Panc1 (cell line): ENCODE results near the gene ZBTB20. TPM values are rescaled to one million over a fixed set of nuclear protein-coding genes. Genes with fewer than 3 reads are reported as not detected.

Experiments
- ATAC-seq: fragments of 200-7000 bp; cut with Tn5 transposase; 2 replicates; pipeline ENCODE4 v1.9.1; 2020; ENCODE audit warnings: mild to moderate bottlenecking, moderate library complexity
- BruUV-seq: library from RNA; stranded (reverse); fragments of 400-500 nt; replicated peaks from 2 replicates; lab custom pipeline; 2021; lab: Mats Ljungman, UMichigan
- CTCF ChIA-PET: fragments of 300-600 bp; sonication (Branson Sonifier 250); formaldehyde crosslinking; loops from one replicate; lab custom pipeline; 2022; ENCODE audit warnings: antibody characterized with exemption; lab: Charles Lee
- POLR2A ChIA-PET: fragments of 300-600 bp; sonication (Branson Sonifier 250); formaldehyde crosslinking; loops from one replicate; lab custom pipeline; 2022; ENCODE audit warnings: antibody characterized with exemption; lab: Charles Lee
- DNase-seq: peaks from one replicate; pipeline ENCODE4 v3.0.0-alpha.2; 2010; ENCODE audit warnings: low read depth, low spot score
- H3K27ac ChIP-seq: 2 replicates; pipeline ENCODE4 v1.5.1; 2011; ENCODE audit warnings: mild to moderate bottlenecking, low read length, inconsistent platforms
- H3K27me3 ChIP-seq: fragments of 200-500 bp; sonication (Bioruptor generic); 2 replicates; pipeline ENCODE4 v1.6.0; 2014; ENCODE audit warnings: low read length, inconsistent platforms; ENCODE audit not compliant: control insufficient read depth, insufficient read depth
- H3K36me3 ChIP-seq: fragments of 200-500 bp; sonication (Bioruptor generic); 2 replicates; pipeline ENCODE4 v1.5.1; 2014; ENCODE audit warnings: inconsistent platforms, mild to moderate bottlenecking, low read length, moderate library complexity; ENCODE audit not compliant: control insufficient read depth, insufficient read depth
- H3K4me1 ChIP-seq: 2 replicates; pipeline ENCODE4 v1.5.1; 2011; ENCODE audit warnings: inconsistent platforms, mild to moderate bottlenecking, low read length, moderate library complexity; ENCODE audit not compliant: control insufficient read depth, insufficient read depth
- H3K4me3 ChIP-seq, 2 experiments: 2 replicates each; pipeline ENCODE4 v1.5.1; 2011 to 2012; ENCODE audit warnings: low read depth in 2 of 2, low read length in 2 of 2, mild to moderate bottlenecking in 2 of 2, inconsistent platforms in 1 of 2, moderate library complexity in 1 of 2
- H3K9me3 ChIP-seq: fragments of 200-500 bp; sonication (Bioruptor generic); 2 replicates; pipeline ENCODE4 v1.5.1; 2014; ENCODE audit warnings: low read depth, mild to moderate bottlenecking, inconsistent platforms, low read length, moderate library complexity; ENCODE audit not compliant: control insufficient read depth, insufficient read depth
- POLR2AphosphoS5 ChIP-seq: IDR thresholded peaks from 2 replicates; pipeline ENCODE4 v1.6.1; 2012; ENCODE audit warnings: mild to moderate bottlenecking, low read depth, low read length, moderate library complexity
- SIN3A ChIP-seq: IDR thresholded peaks from 2 replicates; pipeline ENCODE4 v1.6.1; 2012; ENCODE audit warnings: low read depth, mild to moderate bottlenecking, low read length, moderate library complexity, borderline replicate concordance; ENCODE audit not compliant: insufficient read depth
- TCF7L2 ChIP-seq: IDR thresholded peaks from 2 replicates; pipeline ENCODE4 v1.6.1; 2011; ENCODE audit warnings: mild to moderate bottlenecking, low read depth, low read length, inconsistent platforms
- in situ Hi-C: cut with HindIII; loops from 2 replicates; pipeline ENCODE4 v1.10.0; 2016; ENCODE audit warnings: low sequenced_read_pairs, low pct_unique_long_range_greater_than_20kb
- intact Hi-C: fragments of 100-400 bp; cut with micrococcal nuclease; formaldehyde crosslinking; loops from one replicate; pipeline ENCODE4 v1.10.0; 2022; ENCODE audit not compliant: unreplicated experiment
- total RNA-seq: library from RNA; stranded (reverse); gene quantifications from one replicate; pipeline ENCODE4 v1.2.1, GENCODE V29; 2021; ENCODE audit not compliant: unreplicated experiment
- TF ChIP-seq, protein P1 (sequence below): fragments of 450-650 bp; IDR thresholded peaks from 2 replicates; pipeline ENCODE4 v1.5.1; 2017; ENCODE audit warnings: mild to moderate bottlenecking
- TF ChIP-seq, protein P2 (sequence below), 2 experiments: IDR thresholded peaks; 2 replicates each; pipeline ENCODE4 v1.6.1; 2011 to 2012; ENCODE audit warnings: low read depth in 2 of 2, control low read depth in 1 of 2, low read length in 1 of 2, mild to moderate bottlenecking in 1 of 2, moderate library complexity in 1 of 2; ENCODE audit not compliant: insufficient read depth in 1 of 2

ZBTB20 gene
- total RNA-seq, 1 experiment from 2014 or later = 4.1 TPM

DNA sequence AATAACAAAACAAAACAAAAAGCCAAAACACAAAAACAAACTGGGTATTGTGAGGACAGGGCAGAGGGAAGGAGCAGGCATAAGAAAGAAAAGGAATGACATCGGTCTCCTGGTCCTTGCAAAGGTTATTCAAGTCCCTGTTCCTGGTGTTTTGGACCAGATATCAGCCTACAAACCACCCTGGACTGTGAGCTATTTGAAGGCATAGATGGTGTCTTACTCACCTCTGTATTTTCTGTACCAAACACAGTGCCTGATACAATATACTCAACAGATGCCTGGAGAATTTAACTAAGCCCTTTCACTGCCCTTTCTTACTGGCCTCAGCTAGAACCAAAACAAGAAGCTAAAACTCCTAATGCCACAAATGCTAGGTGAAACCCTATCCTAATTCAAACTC, 656.3 kb downstream of the ZBTB20 start:
- Histone ChIP-seq H3K27ac (no peak overlapping the region), H3K36me3 (no peaks in the 10 kb centered on the region), H3K9me3 (no peaks in the 10 kb centered on the region), H3K27me3 (no peaks in the 10 kb centered on the region), H3K4me1 (no peaks in the 10 kb centered on the region), H3K4me3 (no peak overlapping the region)
- no peak for TF ChIP-seq POLR2AphosphoS5
- in situ Hi-C loops (no loop called here), intact Hi-C loops (no loop called here)
- ChIA-PET CTCF (no interaction called here), POLR2A (no interaction called here)
- no peak for DNase-seq
- no peak for ATAC-seq
- BruUV-seq = no TSS peak

DNA sequence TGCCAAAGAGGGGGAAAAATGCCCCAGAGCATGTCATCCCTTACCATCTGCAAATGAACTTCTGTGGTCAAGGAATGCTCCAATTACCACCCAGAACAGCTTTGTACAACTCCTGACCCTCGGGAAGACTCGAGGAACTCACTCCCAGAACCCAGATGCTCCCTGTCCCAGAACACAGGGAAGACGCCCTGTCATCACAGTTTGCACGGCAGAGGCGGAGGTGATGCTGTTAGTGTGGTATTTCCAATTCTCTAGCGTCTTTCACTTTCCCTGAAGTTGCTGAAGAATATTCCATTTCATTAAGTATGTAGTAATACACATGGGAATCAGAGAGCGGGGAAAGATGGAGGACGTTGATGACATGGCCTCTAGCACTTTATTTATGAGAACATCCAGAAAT, 659.6 kb downstream of the ZBTB20 start:
- Histone ChIP-seq H3K9me3 (no peaks in the 10 kb centered on the region), H3K4me3 (no peak overlapping the region), H3K4me1 (no peaks in the 10 kb centered on the region), H3K27ac (no peak overlapping the region), H3K36me3 (no peaks in the 10 kb centered on the region), H3K27me3 (no peaks in the 10 kb centered on the region)
- DNase-seq = no peak
- ChIA-PET POLR2A (no interaction called here), CTCF (no interaction called here)
- BruUV-seq = no TSS peak
- no peak for ATAC-seq
- in situ Hi-C loops = no loop called here
- TF ChIP-seq SIN3A = no peak
- TF ChIP-seq, protein P1, sequence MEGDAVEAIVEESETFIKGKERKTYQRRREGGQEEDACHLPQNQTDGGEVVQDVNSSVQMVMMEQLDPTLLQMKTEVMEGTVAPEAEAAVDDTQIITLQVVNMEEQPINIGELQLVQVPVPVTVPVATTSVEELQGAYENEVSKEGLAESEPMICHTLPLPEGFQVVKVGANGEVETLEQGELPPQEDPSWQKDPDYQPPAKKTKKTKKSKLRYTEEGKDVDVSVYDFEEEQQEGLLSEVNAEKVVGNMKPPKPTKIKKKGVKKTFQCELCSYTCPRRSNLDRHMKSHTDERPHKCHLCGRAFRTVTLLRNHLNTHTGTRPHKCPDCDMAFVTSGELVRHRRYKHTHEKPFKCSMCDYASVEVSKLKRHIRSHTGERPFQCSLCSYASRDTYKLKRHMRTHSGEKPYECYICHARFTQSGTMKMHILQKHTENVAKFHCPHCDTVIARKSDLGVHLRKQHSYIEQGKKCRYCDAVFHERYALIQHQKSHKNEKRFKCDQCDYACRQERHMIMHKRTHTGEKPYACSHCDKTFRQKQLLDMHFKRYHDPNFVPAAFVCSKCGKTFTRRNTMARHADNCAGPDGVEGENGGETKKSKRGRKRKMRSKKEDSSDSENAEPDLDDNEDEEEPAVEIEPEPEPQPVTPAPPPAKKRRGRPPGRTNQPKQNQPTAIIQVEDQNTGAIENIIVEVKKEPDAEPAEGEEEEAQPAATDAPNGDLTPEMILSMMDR = no peak
- TF ChIP-seq, protein P2, sequence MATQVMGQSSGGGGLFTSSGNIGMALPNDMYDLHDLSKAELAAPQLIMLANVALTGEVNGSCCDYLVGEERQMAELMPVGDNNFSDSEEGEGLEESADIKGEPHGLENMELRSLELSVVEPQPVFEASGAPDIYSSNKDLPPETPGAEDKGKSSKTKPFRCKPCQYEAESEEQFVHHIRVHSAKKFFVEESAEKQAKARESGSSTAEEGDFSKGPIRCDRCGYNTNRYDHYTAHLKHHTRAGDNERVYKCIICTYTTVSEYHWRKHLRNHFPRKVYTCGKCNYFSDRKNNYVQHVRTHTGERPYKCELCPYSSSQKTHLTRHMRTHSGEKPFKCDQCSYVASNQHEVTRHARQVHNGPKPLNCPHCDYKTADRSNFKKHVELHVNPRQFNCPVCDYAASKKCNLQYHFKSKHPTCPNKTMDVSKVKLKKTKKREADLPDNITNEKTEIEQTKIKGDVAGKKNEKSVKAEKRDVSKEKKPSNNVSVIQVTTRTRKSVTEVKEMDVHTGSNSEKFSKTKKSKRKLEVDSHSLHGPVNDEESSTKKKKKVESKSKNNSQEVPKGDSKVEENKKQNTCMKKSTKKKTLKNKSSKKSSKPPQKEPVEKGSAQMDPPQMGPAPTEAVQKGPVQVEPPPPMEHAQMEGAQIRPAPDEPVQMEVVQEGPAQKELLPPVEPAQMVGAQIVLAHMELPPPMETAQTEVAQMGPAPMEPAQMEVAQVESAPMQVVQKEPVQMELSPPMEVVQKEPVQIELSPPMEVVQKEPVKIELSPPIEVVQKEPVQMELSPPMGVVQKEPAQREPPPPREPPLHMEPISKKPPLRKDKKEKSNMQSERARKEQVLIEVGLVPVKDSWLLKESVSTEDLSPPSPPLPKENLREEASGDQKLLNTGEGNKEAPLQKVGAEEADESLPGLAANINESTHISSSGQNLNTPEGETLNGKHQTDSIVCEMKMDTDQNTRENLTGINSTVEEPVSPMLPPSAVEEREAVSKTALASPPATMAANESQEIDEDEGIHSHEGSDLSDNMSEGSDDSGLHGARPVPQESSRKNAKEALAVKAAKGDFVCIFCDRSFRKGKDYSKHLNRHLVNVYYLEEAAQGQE (IDR thresholded peaks at IDR 0.05; ENCODE audit: insufficient read depth in 1 of 2, low read depth in 2 of 2, low read length in 1 of 2) = no peak
- TF ChIP-seq TCF7L2 = no peak
- no peak for TF ChIP-seq POLR2AphosphoS5
- intact Hi-C loops = no loop called here

DNA sequence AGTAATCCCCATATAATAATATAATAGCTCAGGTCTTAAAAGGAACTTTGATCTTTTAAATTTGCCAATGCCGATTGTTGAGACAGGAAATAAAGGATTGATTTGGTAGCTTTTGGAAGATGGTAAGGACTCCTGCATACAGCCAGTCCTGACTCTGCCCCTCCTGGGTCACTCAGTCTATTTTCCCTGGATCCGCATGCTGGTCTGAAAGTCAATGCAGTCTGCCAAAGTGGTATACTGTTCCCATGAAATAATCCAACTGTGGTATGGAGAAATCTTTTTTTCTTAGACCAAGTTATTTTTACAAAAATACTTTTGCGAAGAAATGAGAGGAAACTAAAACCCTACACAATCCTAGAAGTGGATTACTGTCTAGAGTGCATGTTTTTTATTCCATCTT, 662.2 kb downstream of the ZBTB20 start:
- ChIA-PET POLR2A (no interaction called here), CTCF (no interaction called here)
- no TSS peak for BruUV-seq
- DNase-seq (no peak), ATAC-seq (no peak)
- Histone ChIP-seq H3K9me3 (no peaks in the 10 kb centered on the region), H3K4me1 (no peaks in the 10 kb centered on the region), H3K27ac (no peak overlapping the region), H3K4me3 (no peak overlapping the region), H3K27me3 (no peaks in the 10 kb centered on the region), H3K36me3 (no peaks in the 10 kb centered on the region)
- TF ChIP-seq, protein P1 = no peak
- in situ Hi-C loops = no loop called here
- intact Hi-C loops = no loop called here
